ENCODE data around the gene GNA15. TPM values are rescaled to one million over a fixed set of nuclear protein-coding genes. Genes with fewer than 3 reads are reported as not detected.
A peak's percentile ranks its signal among the peaks of the same experiment; 100 is the strongest.

The GNA15 gene
- total and polyA plus RNA-seq, 7 experiments from 2014 or later: 0.09 to 131 (median 3.7) TPM; not detected in 1

DNA sequence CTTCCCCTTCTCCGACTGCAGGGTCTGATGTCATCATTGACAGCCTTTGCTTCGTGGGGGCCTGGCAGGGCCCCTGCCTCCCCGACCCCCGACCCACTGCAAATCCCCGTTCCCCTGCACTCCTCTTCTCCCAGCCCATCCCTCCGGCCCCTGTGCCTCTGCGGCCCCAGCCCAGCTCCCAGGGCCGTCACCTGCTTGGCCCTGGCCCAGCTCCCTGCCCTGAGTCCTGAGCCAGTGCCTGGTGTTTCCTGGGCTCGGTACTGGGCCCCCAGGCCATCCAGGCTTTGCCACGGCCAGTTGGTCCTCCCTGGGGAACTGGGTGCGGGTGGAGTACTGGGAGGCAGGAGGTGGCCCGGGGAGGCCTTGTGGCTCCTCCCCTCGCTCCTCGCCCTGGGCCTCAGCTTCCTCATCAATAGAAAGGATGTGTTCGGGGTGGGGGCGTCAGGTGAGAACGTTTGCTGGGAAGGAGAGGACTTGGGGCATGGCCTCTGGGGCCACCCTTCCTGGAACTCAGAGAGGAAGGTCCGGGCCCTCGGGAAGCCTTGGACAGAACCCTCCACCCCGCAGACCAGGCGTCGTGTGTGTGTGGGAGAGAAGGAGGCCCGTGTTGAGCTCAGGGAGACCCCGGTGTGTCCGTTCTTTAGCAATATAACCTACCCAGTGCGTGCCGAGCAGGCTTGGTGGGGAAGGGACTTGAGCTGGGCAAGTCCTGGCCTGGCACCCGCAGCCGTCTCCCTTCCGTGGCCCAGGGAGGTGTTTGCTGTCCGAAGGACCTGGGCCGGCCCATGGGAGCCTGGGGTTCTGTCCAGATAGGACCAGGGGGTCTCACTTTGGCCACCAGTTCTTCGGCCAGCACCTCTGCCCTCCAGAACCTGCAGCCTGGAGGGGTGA, 72.7 kb downstream of the GNA15 start:
- ChIA-PET POLR2A (no interaction called here), CTCF (no interaction called here)
- no peaks in the 10 kb centered on the region for H3K27me3 ChIP-seq (ENCODE audit: control insufficient read depth in 2 of 2, insufficient read depth in 2 of 2, low read length in 2 of 2)
- H3K27me3 Mint-ChIP-seq: no peaks in the 10 kb centered on the region
- H3K9me3 ChIP-seq (ENCODE audit: control insufficient read depth in 2 of 3, low read length in 3 of 3): no peaks in the 10 kb centered on the region
- no peaks in the 10 kb centered on the region for H3K4me1 ChIP-seq (ENCODE audit: control insufficient read depth in 2 of 2, insufficient read depth in 2 of 2, low read length in 2 of 2)
- no peak overlapping the region for H3K4me3 ChIP-seq (ENCODE audit: low read length)
- peaks cover 0 to 4% (median 0%) of the 10 kb centered on the region in 7 donors for H3K4me1 Mint-ChIP-seq
- DNase-seq: no peak
- ATAC-seq: no peak
- peaks cover 0 to 4% (median 0%) of the 10 kb centered on the region in 5 donors for H3K36me3 Mint-ChIP-seq
- no peak overlapping the region for H3K27ac Mint-ChIP-seq
- peaks cover 0 to 49% (median 0%) of the 10 kb centered on the region in 3 experiments for H3K36me3 ChIP-seq (ENCODE audit: control insufficient read depth in 2 of 3, insufficient read depth in 3 of 3, low read length in 3 of 3)
- no peak overlapping the region for H3K27ac ChIP-seq (ENCODE audit: low read depth, low read length)
- intact Hi-C loops (cut with micrococcal nuclease): no loop called here
- H3K9me3 Mint-ChIP-seq: no peaks in the 10 kb centered on the region
- no peak overlapping the region for H3K4me3 Mint-ChIP-seq

DNA sequence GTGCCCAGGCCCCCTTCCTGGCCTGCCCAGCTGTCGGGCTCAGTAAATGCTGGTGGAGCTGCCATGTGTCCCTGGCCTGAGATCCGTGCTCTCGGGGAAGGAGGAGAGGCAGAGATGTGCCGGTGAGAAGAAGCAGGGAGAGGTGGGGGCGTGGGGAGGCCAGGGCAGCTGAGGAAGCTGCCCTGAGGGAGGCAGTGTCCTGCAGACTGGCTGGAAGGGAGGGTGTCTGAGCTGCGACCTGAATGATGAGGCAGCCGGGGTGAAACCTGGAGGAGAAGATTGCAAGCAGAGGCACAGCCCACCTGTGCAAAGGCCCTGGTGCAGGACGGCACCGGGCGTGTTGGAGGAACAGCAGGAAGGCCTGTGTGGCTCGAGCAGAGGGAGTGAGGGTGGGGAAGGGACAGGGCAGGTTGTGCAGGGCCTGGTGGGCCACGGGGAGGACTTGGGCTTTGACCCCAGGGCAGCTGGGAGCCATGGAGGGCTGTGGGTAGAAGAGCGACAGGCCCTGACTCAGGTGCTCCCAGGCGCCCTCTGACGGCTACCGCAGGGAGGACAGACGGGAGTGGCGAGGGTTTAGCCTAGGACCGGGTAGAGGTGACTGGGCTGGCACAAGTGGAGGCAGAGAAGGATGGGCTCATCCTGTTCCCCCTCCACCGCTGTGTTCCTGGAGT, 74.6 kb downstream of the GNA15 start:
- ATAC-seq: peak; percentile 91
- peak; percentile 30 to 72 (median 58) for DNase-seq
- Mint-ChIP-seq H3K9me3 (no peaks in the 10 kb centered on the region), H3K27ac (peak overlapping the region in 2 of 9 donors; percentile 25 to 55), H3K27me3 (no peaks in the 10 kb centered on the region), H3K36me3 (peaks cover 0 to 2% (median 0%) of the 10 kb centered on the region in 5 donors), H3K4me1 (peaks cover 0 to 4% (median 0%) of the 10 kb centered on the region in 7 donors), H3K4me3 (no peak overlapping the region)
- H3K27me3 ChIP-seq (ENCODE audit: control insufficient read depth in 2 of 2, insufficient read depth in 2 of 2, low read length in 2 of 2): no peaks in the 10 kb centered on the region
- H3K4me1 ChIP-seq (ENCODE audit: control insufficient read depth in 2 of 2, insufficient read depth in 2 of 2, low read length in 2 of 2): no peaks in the 10 kb centered on the region
- CTCF ChIA-PET: interaction anchor here (0.7 to 0.9 kb wide), 3 partner anchors 13 to 318 kb away, joined by 3 read pairs; no protein-coding TSS in a partner anchor
- no peak overlapping the region for H3K4me3 ChIP-seq (ENCODE audit: low read length)
- no peaks in the 10 kb centered on the region for H3K9me3 ChIP-seq (ENCODE audit: control insufficient read depth in 2 of 3, low read length in 3 of 3)
- H3K27ac ChIP-seq (ENCODE audit: low read depth, low read length): no peak overlapping the region
- H3K36me3 ChIP-seq (ENCODE audit: control insufficient read depth in 2 of 3, insufficient read depth in 3 of 3, low read length in 3 of 3): peaks cover 0 to 30% (median 0%) of the 10 kb centered on the region in 3 experiments
- intact Hi-C loops (cut with micrococcal nuclease): loop anchor here (1.0 kb wide), 1 partner anchor 248 kb away; no protein-coding TSS in a partner anchor
- POLR2A ChIA-PET: interaction anchor here (0.5 to 1.0 kb wide), 4 partner anchors 24 to 740 kb away, joined by 3 to 4 read pairs (median 3); partner anchors contain the start of gene NCLN

DNA sequence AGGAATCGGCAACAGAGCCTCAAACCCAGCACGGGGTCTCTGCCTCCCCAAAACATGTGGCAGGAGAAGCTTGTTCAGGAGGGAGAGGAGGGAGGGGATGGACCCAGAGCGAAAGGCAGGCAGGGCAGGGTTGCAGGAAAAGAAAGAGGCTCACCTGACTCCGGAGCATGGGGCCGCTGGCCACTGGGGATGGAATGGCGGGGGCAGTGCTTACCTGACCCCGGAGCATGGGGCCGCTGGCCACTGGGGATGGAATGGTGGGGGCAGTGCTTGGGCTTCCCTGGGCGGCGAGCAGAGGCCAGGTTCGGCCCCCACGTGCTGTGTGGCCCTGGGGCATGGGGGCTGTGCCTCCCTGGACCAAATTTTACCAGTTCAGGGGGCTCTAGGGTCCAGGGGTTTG, 75.4 kb downstream of the GNA15 start:
- Mint-ChIP-seq H3K4me3 (no peak overlapping the region), H3K9me3 (no peaks in the 10 kb centered on the region), H3K4me1 (peaks cover 0 to 4% (median 0%) of the 10 kb centered on the region in 7 donors), H3K36me3 (peaks cover 0 to 2% (median 0%) of the 10 kb centered on the region in 5 donors), H3K27ac (peak overlapping the region in 2 of 9 donors; percentile 25 to 55), H3K27me3 (no peaks in the 10 kb centered on the region)
- Histone ChIP-seq H3K4me1 (ENCODE audit: control insufficient read depth in 2 of 2, insufficient read depth in 2 of 2, low read length in 2 of 2) (no peaks in the 10 kb centered on the region), H3K27me3 (ENCODE audit: control insufficient read depth in 2 of 2, insufficient read depth in 2 of 2, low read length in 2 of 2) (no peaks in the 10 kb centered on the region), H3K36me3 (ENCODE audit: control insufficient read depth in 2 of 3, insufficient read depth in 3 of 3, low read length in 3 of 3) (peaks cover 0 to 26% (median 0%) of the 10 kb centered on the region in 3 experiments), H3K9me3 (ENCODE audit: control insufficient read depth in 2 of 3, low read length in 3 of 3) (no peaks in the 10 kb centered on the region), H3K27ac (ENCODE audit: low read depth, low read length) (no peak overlapping the region), H3K4me3 (ENCODE audit: low read length) (no peak overlapping the region)
- ChIA-PET POLR2A (interaction anchor here (0.5 to 1.0 kb wide), 5 partner anchors 25 to 1294 kb away, joined by 3 to 4 read pairs (median 3); partner anchors contain the start of gene NCLN), CTCF (interaction anchor here (0.6 to 1.0 kb wide), 5 partner anchors 12 to 318 kb away, joined by 3 to 6 read pairs (median 3); no protein-coding TSS in a partner anchor)
- intact Hi-C loops (cut with micrococcal nuclease): no loop called here
- DNase-seq: peak in 1 of 9 donors; percentile 6
- ATAC-seq: no peak

DNA sequence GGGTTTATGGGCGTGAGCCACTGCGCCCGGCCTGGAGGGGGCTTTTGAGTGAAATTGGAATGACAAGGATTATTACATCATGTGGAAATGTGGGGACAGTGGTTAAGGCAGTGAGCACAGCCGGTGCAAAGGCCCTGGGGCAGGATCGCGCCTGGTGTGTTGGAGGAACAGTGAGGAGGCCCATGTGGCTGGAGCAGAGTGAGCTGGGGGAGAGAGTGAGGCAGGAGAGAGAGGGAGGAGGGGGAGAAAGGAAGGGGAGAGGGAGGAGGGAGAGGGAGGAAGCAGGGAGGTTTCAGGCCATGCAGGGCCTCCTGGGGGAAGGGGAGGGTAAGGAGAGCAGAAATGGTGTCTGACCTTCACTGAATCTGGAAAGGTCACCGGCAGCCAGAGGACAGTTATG, 77.3 kb downstream of the GNA15 start:
- Histone ChIP-seq H3K36me3 (ENCODE audit: control insufficient read depth in 2 of 3, insufficient read depth in 3 of 3, low read length in 3 of 3) (peaks cover 0 to 7% (median 0%) of the 10 kb centered on the region in 3 experiments), H3K27me3 (ENCODE audit: control insufficient read depth in 2 of 2, insufficient read depth in 2 of 2, low read length in 2 of 2) (no peaks in the 10 kb centered on the region), H3K4me3 (ENCODE audit: low read length) (no peak overlapping the region), H3K4me1 (ENCODE audit: control insufficient read depth in 2 of 2, insufficient read depth in 2 of 2, low read length in 2 of 2) (no peaks in the 10 kb centered on the region), H3K9me3 (ENCODE audit: control insufficient read depth in 2 of 3, low read length in 3 of 3) (no peaks in the 10 kb centered on the region), H3K27ac (ENCODE audit: low read depth, low read length) (no peak overlapping the region)
- Mint-ChIP-seq H3K4me1 (peaks cover 0 to 4% (median 0%) of the 10 kb centered on the region in 7 donors), H3K9me3 (no peaks in the 10 kb centered on the region), H3K4me3 (no peak overlapping the region), H3K27ac (no peak overlapping the region), H3K27me3 (no peaks in the 10 kb centered on the region), H3K36me3 (peaks cover 0 to 5% (median 0%) of the 10 kb centered on the region in 5 donors)
- ChIA-PET POLR2A (no interaction called here), CTCF (no interaction called here)
- DNase-seq: peak in 1 of 9 donors; percentile 2
- intact Hi-C loops (cut with micrococcal nuclease): no loop called here
- ATAC-seq: no peak

Other genes with a start within 250 kb of the GNA15 start
- gene ZNF57, start 235.1 kb upstream of the GNA15 start, total RNA-seq: 1 to 10 TPM; 1.7 to 5.0 (median 2.2) TPM
- gene ZNF57, start 235.1 kb upstream of the GNA15 start, polyA plus RNA-seq: 1 to 10 TPM in 1 of 2 donors, under 1 TPM in 1; 0.97 to 4.3 TPM
- 1 to 10 TPM; 2.0 to 5.8 (median 4.3) TPM for gene ZNF77, start 191.1 kb upstream of the GNA15 start, total RNA-seq
- 1 to 10 TPM; 2.6 to 3.3 TPM for gene ZNF77, start 191.1 kb upstream of the GNA15 start, polyA plus RNA-seq
- gene TLE6, start 158.5 kb upstream of the GNA15 start, total RNA-seq: under 1 TPM in 2 of 5 experiments, not detected in 3; 0.60 to 0.64 TPM
- under 1 TPM in 1 of 2 donors, not detected in 1; 0.52 TPM for gene TLE6, start 158.5 kb upstream of the GNA15 start, polyA plus RNA-seq
- gene TLE2, start 106.8 kb upstream of the GNA15 start, total RNA-seq: 10 to 100 TPM in 4 of 5 experiments, 1 to 10 TPM in 1; 1.1 to 33.6 (median 19.9) TPM
- 10 to 100 TPM; 10.8 to 13.1 TPM for gene TLE2, start 106.8 kb upstream of the GNA15 start, polyA plus RNA-seq
- 1,000 to 10,000 TPM in 2 of 5 experiments, 100 to 1,000 TPM in 3; 658 to 1,102 (median 755) TPM for gene TLE5, start 73.5 kb upstream of the GNA15 start, total RNA-seq
- gene TLE5, start 73.5 kb upstream of the GNA15 start, polyA plus RNA-seq: 100 to 1,000 TPM; 643 to 982 TPM
- 10 to 100 TPM in 1 of 5 experiments, 1 to 10 TPM in 4; 1.2 to 11.2 (median 7.2) TPM for gene GNA11, start 41.7 kb upstream of the GNA15 start, total RNA-seq
- gene GNA11, start 41.7 kb upstream of the GNA15 start, polyA plus RNA-seq: 1 to 10 TPM in 1 of 2 donors, under 1 TPM in 1; 0.92 to 1.3 TPM
- 100 to 1,000 TPM in 3 of 5 experiments, 10 to 100 TPM in 2; 61.0 to 238 (median 181) TPM for gene S1PR4, start 42.7 kb downstream of the GNA15 start, total RNA-seq
- 100 to 1,000 TPM; 332 to 589 TPM for gene S1PR4, start 42.7 kb downstream of the GNA15 start, polyA plus RNA-seq
- gene NCLN, start 49.9 kb downstream of the GNA15 start, total RNA-seq: 10 to 100 TPM; 45.4 to 64.7 (median 53.7) TPM
- gene NCLN, start 49.9 kb downstream of the GNA15 start, polyA plus RNA-seq: 10 to 100 TPM; 19.9 to 48.1 TPM
- under 1 TPM; 0.16 to 0.27 (median 0.17) TPM for gene CELF5, start 88.6 kb downstream of the GNA15 start, total RNA-seq
- not detected for gene CELF5, start 88.6 kb downstream of the GNA15 start, polyA plus RNA-seq
- gene NFIC, start 230.6 kb downstream of the GNA15 start, total RNA-seq: 10 to 100 TPM; 15.0 to 35.2 (median 33.1) TPM
- gene NFIC, start 230.6 kb downstream of the GNA15 start, polyA plus RNA-seq: 10 to 100 TPM; 12.2 to 24.6 TPM

All from naive thymus-derived CD4-positive, alpha-beta T cell (primary cell).